Tibial artery (tissue), 4 donors: ENCODE results near the gene LRRC4B.

Source experiments
- DNase-seq, 2 donors: peaks; one replicate each; pipeline ENCODE4 v3.0.0-alpha.2; 2019
- H3K27ac ChIP-seq, 2 donors: fragments of 200-600 bp; sonication (generic) in 1 of 2; 1 replicate in 1 of 2; 2 replicates in 1 of 2; pipeline ENCODE4 v1.5.1; 2018 to 2019; ENCODE audit warnings: mild to moderate bottlenecking in 1 of 2
- H3K27me3 ChIP-seq, 2 donors: fragments of 200-600 bp; sonication (generic) in 1 of 2; one replicate each; pipeline versions ENCODE4 v1.5.1 to v1.6.0; 2016 to 2019
- H3K36me3 ChIP-seq, 3 donors: fragments of 200-600 bp; sonication (generic) in 2 of 3; one replicate each; pipeline ENCODE4 v1.5.1; 2016 to 2019; ENCODE audit warnings: mild to moderate bottlenecking in 2 of 3
- H3K4me1 ChIP-seq, 4 donors: fragments of 200-600 bp; sonication (generic) in 2 of 4; 1 replicate in 3 of 4; 2 replicates in 1 of 4; pipeline ENCODE4 v1.5.1; 2016 to 2019
- H3K4me3 ChIP-seq, 2 donors: fragments of 200-600 bp; sonication (generic) in 1 of 2; 1 replicate in 1 of 2; 2 replicates in 1 of 2; pipeline ENCODE4 v1.5.1; 2018 to 2019; ENCODE audit warnings: mild to moderate bottlenecking in 2 of 2
- H3K9me3 ChIP-seq, 3 donors: fragments of 200-600 bp; sonication (generic) in 1 of 3; one replicate each; pipeline ENCODE4 v1.5.1; 2016 to 2019
- intact Hi-C: fragments of 100-400 bp; cut with DNase I; formaldehyde crosslinking; loops from one replicate; pipeline ENCODE4 v1.15.0; 2023; ENCODE audit warnings: low total_unique reads
- TF ChIP-seq, protein P1 (sequence below), 2 experiments: fragments of 200-600 bp in 1 of 2; fragments of 450-650 bp in 1 of 2; IDR thresholded peaks; one replicate each; pipeline ENCODE4 v1.5.1; 2017 to 2019; ENCODE audit warnings: antibody characterized with exemption in 2 of 2, mild to moderate bottlenecking in 1 of 2, moderate library complexity in 1 of 2

Gene LRRC4B

DNA sequence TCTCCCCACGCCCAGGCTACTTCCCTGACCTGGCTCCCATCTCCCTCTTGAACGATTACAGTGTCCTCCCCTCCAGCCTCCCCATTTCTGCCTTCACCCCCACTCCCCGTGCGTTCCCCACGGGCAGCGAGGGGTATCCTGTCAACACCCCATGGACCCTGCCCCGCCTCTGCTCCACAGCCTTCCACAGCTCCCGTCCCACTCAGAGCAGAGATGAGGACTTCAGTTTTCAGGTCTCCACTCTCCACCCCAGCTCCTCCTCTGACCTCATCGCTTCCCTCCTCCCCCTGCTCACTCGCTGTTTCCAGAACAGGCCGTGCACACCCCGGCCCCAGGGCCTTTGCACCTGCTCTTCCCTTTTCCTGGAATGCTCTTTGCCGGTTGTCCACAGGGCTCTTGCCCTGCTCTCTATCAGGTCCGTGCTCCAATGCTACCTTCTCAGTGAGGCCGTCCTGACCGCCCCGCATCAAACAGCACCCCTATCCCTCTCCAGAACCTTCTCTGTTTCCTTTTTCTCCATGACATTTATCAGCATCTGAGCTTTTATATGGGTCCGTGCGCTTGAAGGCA is 15.0 kb downstream of the LRRC4B start:
- DNase-seq, result no peak
- intact Hi-C loops, result no loop called here
- Histone ChIP-seq H3K9me3 (no peaks in the 10 kb centered on the region), H3K27ac (no peak overlapping the region), H3K4me1 (peaks cover 0 to 40% (median 22%) of the 10 kb centered on the region in 4 donors), H3K27me3 (peaks cover 0 to 78% of the 10 kb centered on the region in 2 donors), H3K4me3 (no peak overlapping the region), H3K36me3 (no peaks in the 10 kb centered on the region)
- TF ChIP-seq, protein P1, sequence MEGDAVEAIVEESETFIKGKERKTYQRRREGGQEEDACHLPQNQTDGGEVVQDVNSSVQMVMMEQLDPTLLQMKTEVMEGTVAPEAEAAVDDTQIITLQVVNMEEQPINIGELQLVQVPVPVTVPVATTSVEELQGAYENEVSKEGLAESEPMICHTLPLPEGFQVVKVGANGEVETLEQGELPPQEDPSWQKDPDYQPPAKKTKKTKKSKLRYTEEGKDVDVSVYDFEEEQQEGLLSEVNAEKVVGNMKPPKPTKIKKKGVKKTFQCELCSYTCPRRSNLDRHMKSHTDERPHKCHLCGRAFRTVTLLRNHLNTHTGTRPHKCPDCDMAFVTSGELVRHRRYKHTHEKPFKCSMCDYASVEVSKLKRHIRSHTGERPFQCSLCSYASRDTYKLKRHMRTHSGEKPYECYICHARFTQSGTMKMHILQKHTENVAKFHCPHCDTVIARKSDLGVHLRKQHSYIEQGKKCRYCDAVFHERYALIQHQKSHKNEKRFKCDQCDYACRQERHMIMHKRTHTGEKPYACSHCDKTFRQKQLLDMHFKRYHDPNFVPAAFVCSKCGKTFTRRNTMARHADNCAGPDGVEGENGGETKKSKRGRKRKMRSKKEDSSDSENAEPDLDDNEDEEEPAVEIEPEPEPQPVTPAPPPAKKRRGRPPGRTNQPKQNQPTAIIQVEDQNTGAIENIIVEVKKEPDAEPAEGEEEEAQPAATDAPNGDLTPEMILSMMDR (IDR thresholded peaks at IDR 0.05), result no peak

GRCh38 chr19:50552540-50552939 is 15.7 kb downstream of the LRRC4B start:
- H3K9me3 ChIP-seq, result no peaks in the 10 kb centered on the region
- H3K27me3 ChIP-seq, result peaks cover 0 to 74% of the 10 kb centered on the region in 2 donors
- H3K4me1 ChIP-seq, result peaks cover 0 to 47% (median 27%) of the 10 kb centered on the region in 4 donors
- H3K4me3 ChIP-seq, result no peak overlapping the region
- DNase-seq, result no peak
- TF ChIP-seq, protein P1 (IDR thresholded peaks at IDR 0.05), result no peak
- intact Hi-C loops, result no loop called here
- H3K36me3 ChIP-seq, result no peaks in the 10 kb centered on the region
- no peak overlapping the region for H3K27ac ChIP-seq

GRCh38 chr19:50551715-50552187 is 16.5 kb downstream of the LRRC4B start:
- Histone ChIP-seq H3K27me3 (peaks cover 0 to 66% of the 10 kb centered on the region in 2 donors), H3K4me1 (peaks cover 0 to 52% (median 33%) of the 10 kb centered on the region in 4 donors), H3K27ac (peak overlapping the region; percentile 66 to 80), H3K9me3 (no peaks in the 10 kb centered on the region), H3K36me3 (no peaks in the 10 kb centered on the region), H3K4me3 (peak overlapping the region; percentile 58 to 63)
- TF ChIP-seq, protein P1 (IDR thresholded peaks at IDR 0.05), result no peak
- DNase-seq, result no peak
- intact Hi-C loops, result no loop called here

- intact Hi-C loops, result no loop called here
- no peaks in the 10 kb centered on the region for H3K9me3 ChIP-seq
- peaks cover 0 to 61% of the 10 kb centered on the region in 2 donors for H3K27me3 ChIP-seq
- H3K27ac ChIP-seq, result peak overlapping the region; percentile 66 to 80
- peaks cover 0 to 52% (median 29%) of the 10 kb centered on the region in 4 donors for H3K4me1 ChIP-seq
- TF ChIP-seq, protein P1 (IDR thresholded peaks at IDR 0.05), result no peak
- no peaks in the 10 kb centered on the region for H3K36me3 ChIP-seq
- DNase-seq, result no peak
- peak overlapping the region; percentile 58 to 63 for H3K4me3 ChIP-seq
Measured at GRCh38 chr19:50551034-50551714, 17.1 kb downstream of the LRRC4B start.

DNA sequence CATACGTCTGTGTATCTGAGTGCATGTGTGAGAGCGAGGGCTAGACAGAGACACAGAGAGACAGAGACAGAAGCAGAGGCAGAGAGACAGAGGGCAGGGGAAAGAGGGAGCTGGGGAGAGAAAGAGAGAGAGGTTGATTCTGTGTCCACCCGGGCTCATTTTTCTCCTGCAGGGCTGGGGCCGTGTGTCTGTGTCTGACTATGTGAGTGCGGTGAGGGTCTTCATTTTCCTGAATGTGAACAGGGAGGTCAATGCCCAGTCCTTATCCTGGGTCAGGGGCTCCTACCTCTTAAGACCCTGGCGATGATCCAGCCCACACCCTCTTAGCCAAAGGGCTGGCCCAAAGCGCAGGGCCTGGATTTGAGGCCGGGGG is 17.7 kb downstream of the LRRC4B start:
- Histone ChIP-seq H3K4me1 (peaks cover 0 to 53% (median 25%) of the 10 kb centered on the region in 4 donors), H3K27me3 (peaks cover 0 to 55% of the 10 kb centered on the region in 2 donors), H3K36me3 (no peaks in the 10 kb centered on the region), H3K4me3 (peak overlapping the region; percentile 58 to 63), H3K27ac (peak overlapping the region; percentile 66 to 80), H3K9me3 (no peaks in the 10 kb centered on the region)
- intact Hi-C loops, result no loop called here
- TF ChIP-seq, protein P1 (IDR thresholded peaks at IDR 0.05), result no peak
- no peak for DNase-seq
